IPS-15b (cell line): Measurements from ENCODE around the gene SLC16A11.
A peak's percentile ranks its signal among the peaks of the same experiment; 100 is the strongest.

Source experiments
- H3K27me3 ChIP-seq: one replicate; pipeline ENCODE4 v1.6.1; 2013; ENCODE audit warnings: low read length; ENCODE audit not compliant: control insufficient read depth, insufficient read depth
- H3K36me3 ChIP-seq: one replicate; pipeline ENCODE4 v1.6.1; 2013; ENCODE audit warnings: low read length; ENCODE audit not compliant: control insufficient read depth, insufficient read depth
- H3K4me1 ChIP-seq: one replicate; pipeline ENCODE4 v1.6.1; 2013; ENCODE audit warnings: mild to moderate bottlenecking, low read length; ENCODE audit not compliant: control insufficient read depth, insufficient read depth
- H3K4me3 ChIP-seq: one replicate; pipeline ENCODE4 v1.5.1; 2013; ENCODE audit warnings: low read depth, low read length
- H3K9ac ChIP-seq: one replicate; pipeline ENCODE4 v1.6.1; 2013; ENCODE audit warnings: low read depth, mild to moderate bottlenecking, low read length
- H3K9me3 ChIP-seq: one replicate; pipeline ENCODE4 v1.6.1; 2013; ENCODE audit warnings: mild to moderate bottlenecking, low read length; ENCODE audit not compliant: control insufficient read depth, insufficient read depth

SLC16A11 gene

GRCh38 chr17:7021993-7022778 is 21.7 kb downstream of the SLC16A11 start:
- H3K4me1 ChIP-seq, result peaks cover 3% of the 10 kb centered on the region
- peak overlapping the region; percentile 79 for H3K4me3 ChIP-seq
- peaks cover 36% of the 10 kb centered on the region for H3K27me3 ChIP-seq
- H3K9ac ChIP-seq, result peak overlapping the region; percentile 37
- no peaks in the 10 kb centered on the region for H3K9me3 ChIP-seq
- peaks cover 6% of the 10 kb centered on the region for H3K36me3 ChIP-seq

- peaks cover 3% of the 10 kb centered on the region for H3K4me1 ChIP-seq
- H3K36me3 ChIP-seq, result peaks cover 13% of the 10 kb centered on the region
- H3K9me3 ChIP-seq, result no peaks in the 10 kb centered on the region
- H3K27me3 ChIP-seq, result peaks cover 36% of the 10 kb centered on the region
- peak overlapping the region; percentile 46 for H3K4me3 ChIP-seq
- no peak overlapping the region for H3K9ac ChIP-seq
Observed at GRCh38 chr17:7020894-7021664, 22.8 kb downstream of the SLC16A11 start.

- Histone ChIP-seq H3K9ac (peak overlapping the region; percentile 81), H3K27me3 (peaks cover 42% of the 10 kb centered on the region), H3K36me3 (peaks cover 13% of the 10 kb centered on the region), H3K4me3 (peak overlapping the region; percentile 59), H3K4me1 (peaks cover 5% of the 10 kb centered on the region), H3K9me3 (no peaks in the 10 kb centered on the region)
Observed at GRCh38 chr17:7019839-7020519, 23.9 kb downstream of the SLC16A11 start.

- Histone ChIP-seq H3K9ac (peak overlapping the region; percentile 81), H3K4me3 (peak overlapping the region; percentile 59), H3K4me1 (peaks cover 5% of the 10 kb centered on the region)
Observed at GRCh38 chr17:7019367-7019766, 24.5 kb downstream of the SLC16A11 start.

GRCh38 chr17:7018331-7018964 is 25.4 kb downstream of the SLC16A11 start:
- H3K9ac ChIP-seq, result no peak overlapping the region
- H3K4me1 ChIP-seq, result peaks cover 5% of the 10 kb centered on the region
- H3K36me3 ChIP-seq, result peaks cover 11% of the 10 kb centered on the region
- H3K27me3 ChIP-seq, result peaks cover 36% of the 10 kb centered on the region
- no peaks in the 10 kb centered on the region for H3K9me3 ChIP-seq
- H3K4me3 ChIP-seq, result no peak overlapping the region

More at GRCh38 chr17:7019367-7019766, 24.5 kb downstream of the SLC16A11 start:
- H3K9me3 ChIP-seq, result no peaks in the 10 kb centered on the region
- peaks cover 13% of the 10 kb centered on the region for H3K36me3 ChIP-seq
- H3K27me3 ChIP-seq, result peaks cover 41% of the 10 kb centered on the region

GRCh38 chr17:7017827-7018200 is 26.1 kb downstream of the SLC16A11 start:
- H3K9me3 ChIP-seq, result no peaks in the 10 kb centered on the region
- H3K9ac ChIP-seq, result no peak overlapping the region
- H3K4me1 ChIP-seq, result peaks cover 5% of the 10 kb centered on the region
- H3K27me3 ChIP-seq, result peaks cover 31% of the 10 kb centered on the region
- H3K36me3 ChIP-seq, result peaks cover 11% of the 10 kb centered on the region
- no peak overlapping the region for H3K4me3 ChIP-seq

- peaks cover 11% of the 10 kb centered on the region for H3K36me3 ChIP-seq
- H3K9me3 ChIP-seq, result no peaks in the 10 kb centered on the region
- peaks cover 26% of the 10 kb centered on the region for H3K27me3 ChIP-seq
- peaks cover 5% of the 10 kb centered on the region for H3K4me1 ChIP-seq
- no peak overlapping the region for H3K9ac ChIP-seq
- no peak overlapping the region for H3K4me3 ChIP-seq
Observed at GRCh38 chr17:7016886-7017826, 26.7 kb downstream of the SLC16A11 start.

- Histone ChIP-seq H3K9ac (no peak overlapping the region), H3K27me3 (peaks cover 22% of the 10 kb centered on the region), H3K36me3 (peaks cover 11% of the 10 kb centered on the region), H3K4me3 (no peak overlapping the region), H3K9me3 (no peaks in the 10 kb centered on the region), H3K4me1 (peaks cover 5% of the 10 kb centered on the region)
Observed at GRCh38 chr17:7016418-7016817, 27.5 kb downstream of the SLC16A11 start.

GRCh38 chr17:7014995-7015958 is 28.6 kb downstream of the SLC16A11 start:
- peaks cover 11% of the 10 kb centered on the region for H3K36me3 ChIP-seq
- no peak overlapping the region for H3K9ac ChIP-seq
- H3K4me1 ChIP-seq, result peaks cover 4% of the 10 kb centered on the region
- H3K9me3 ChIP-seq, result no peaks in the 10 kb centered on the region
- peaks cover 10% of the 10 kb centered on the region for H3K27me3 ChIP-seq
- H3K4me3 ChIP-seq, result peak overlapping the region; percentile 84
